Activated CD4-positive, CD25-positive, alpha-beta regulatory T cell treated with anti-CD3 and anti-CD28 coated beads, Interleukin-2, amount 50 U/mL, for 24 hours (primary cell): Measurements from ENCODE around the gene VWCE.

ENCODE experiments used
- ATAC-seq, 2 donors: fragments of 150-1000 bp; cut with Tn5 transposase; one replicate each; pipeline ENCODE4 v1.10.0; 2021; ENCODE audit warnings: mild to moderate bottlenecking in 1 of 2, moderate library complexity in 1 of 2

The VWCE gene

DNA sequence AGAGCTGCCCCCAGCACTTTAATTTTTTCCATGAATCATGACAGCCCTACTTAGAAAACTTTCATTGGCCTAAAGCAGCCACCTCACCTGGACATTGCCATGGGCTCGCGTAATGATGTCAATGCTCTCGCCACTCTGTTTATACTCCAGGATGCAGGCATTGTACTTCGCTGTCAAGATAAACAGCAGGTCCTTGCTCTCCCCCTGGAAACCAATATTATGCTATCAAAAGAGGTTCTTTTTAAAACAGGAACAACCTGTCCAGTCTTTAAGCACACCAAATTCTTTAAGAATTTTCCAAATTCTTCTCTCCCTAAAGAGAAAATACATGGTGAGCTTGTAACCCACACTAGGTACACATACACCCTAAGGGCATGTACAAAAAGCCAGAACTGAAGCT is 34.8 kb upstream of the VWCE start:
- no peak for ATAC-seq

DNA sequence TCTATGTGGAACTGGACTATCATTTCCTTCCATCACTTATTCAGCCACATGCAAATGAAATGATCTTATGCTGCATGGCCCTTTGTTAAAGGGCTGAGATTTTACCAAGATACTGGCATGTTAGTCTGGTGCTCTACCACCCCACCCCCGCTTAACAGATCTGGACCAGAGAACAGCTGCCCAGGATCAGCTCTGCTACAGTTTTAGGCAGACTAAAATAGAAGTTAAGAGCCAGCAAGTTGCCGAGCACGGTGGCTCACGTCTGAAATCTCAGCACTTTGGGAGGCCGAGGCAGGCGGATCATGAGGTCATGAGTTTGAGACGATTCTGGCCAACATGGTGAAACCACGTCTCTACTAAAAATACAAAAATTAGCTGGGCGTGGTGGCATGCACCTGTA is 33.2 kb upstream of the VWCE start:
- ATAC-seq: no peak

DNA sequence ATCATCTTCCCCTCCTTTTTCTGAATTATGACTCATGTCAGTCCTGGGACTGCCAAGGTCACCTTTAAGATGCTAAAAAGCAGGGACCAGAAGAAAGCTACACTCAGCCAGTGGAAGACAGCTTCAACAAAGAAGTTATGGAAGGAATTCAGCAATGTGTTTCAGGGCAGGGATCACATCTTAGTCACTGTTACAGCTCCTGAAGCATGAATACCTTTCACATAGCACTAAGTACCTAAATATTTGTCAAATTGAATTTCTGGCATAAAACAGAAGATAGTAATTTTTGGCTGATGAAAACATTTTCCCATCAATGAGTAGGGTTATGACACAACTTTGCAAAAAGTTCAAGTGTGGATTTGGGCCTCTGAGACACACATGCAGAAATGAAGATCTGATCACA is 32.6 kb upstream of the VWCE start:
- no peak for ATAC-seq

DNA sequence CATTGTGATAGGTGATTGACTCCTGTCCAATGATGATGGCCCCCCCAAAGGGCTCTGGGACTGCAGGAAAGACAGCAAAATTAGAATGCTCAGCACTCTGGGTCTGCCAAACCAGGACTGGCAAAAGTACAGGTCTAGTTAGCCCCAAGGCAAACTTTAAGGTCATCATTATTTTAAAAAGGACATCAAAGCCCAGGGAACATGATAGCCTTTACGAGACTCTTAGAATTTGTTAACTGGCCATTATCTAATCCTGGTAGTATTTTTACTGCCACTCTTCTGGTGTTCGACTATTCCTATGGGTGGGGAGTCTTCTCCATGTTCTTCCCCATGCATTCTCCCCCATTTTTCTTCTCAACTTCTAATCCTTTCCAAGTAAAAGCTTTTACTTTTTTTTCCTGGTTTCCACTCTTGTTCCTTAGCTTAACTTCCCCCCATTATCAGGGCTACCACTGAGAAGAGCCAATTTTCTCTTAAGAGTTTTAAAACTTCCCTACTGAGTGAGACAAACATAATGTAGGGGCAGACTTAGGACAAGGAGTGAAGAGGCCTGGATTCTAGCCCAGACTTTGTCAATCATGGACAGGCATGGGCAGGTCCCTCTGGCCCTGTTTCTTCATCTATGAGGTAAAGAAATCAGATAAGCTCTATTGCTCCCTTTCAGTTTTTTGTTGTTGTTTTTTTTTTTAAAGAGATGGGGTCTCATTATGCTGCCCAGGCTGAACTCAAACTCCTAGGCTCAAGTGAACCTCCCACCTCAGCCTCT is 30.7 kb upstream of the VWCE start:
- no peak for ATAC-seq

DNA sequence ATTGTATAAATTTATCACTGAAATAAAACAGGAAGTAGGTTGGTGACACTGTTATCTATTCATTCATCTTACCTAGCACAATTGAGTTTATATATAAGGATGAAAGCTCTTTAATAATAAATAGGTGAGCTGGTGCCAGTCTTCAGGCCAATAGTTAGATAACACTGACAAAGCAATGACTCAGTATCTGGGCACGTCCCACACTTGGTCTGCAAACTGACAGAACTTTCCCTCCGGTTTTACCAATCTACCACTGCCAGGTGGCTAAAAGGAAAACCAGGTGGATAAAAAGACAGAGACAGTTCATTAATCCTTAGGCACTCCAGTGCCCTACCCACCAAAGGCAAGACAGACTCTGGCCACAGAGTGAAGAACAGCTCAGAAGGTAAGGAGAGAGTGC is 20.1 kb upstream of the VWCE start:
- no peak for ATAC-seq

DNA sequence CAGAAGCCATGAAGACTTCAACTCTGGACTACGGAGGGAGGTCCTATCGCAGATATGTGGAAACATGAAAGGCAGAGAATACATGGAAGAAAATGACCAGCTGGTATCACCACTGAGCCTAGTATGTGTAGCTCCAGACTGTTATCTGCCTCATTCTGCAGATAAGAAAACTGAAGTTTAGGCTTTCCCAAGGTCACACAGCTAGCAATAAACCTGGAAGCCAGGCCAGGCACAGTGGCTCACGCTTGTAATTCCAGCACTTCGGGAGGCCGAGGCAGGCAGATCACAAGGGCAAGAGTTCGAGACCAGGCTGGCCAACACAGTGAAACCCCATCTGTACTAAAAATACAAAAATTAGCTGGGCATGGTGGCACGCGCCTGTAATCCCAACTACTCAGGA is 15.6 kb upstream of the VWCE start:
- ATAC-seq: no peak

DNA sequence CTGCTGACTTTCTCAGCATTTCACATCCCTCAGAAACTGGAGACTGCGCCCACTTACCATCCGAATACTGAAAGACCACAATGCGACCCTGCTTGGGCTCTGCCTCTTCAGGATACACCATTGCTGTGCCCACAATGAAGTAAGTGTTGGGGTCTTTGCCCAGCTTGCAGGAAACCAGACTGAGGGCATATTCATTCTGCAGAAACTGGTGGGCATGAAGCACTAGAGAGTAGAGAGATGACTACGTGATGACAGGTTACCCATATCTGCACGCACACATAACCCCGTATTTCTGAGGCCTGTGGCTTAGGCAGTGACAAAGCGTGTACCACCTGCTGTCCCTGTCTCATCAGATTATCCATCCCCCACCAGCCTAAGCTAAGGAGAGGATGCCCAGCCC is 14.6 kb upstream of the VWCE start:
- no peak for ATAC-seq

DNA sequence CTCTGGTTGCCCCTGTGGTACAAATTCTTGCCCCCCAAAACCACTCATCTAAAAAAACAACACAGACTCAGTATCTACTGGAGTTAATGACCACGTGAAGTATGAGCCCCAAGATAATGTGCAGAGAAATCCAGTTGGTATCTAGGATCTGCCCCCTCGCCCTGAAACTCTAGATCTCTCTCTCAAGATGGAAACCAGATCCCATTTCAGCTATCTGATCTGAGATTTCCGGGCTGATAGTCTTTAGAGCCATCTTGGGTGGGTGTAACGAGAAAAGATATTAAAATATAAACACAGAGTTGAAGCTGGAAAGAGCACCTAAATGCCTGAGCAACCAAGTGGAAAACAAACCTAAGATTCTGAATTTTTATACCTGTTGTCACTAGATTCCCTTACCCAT is 14.0 kb upstream of the VWCE start:
- ATAC-seq: no peak

DNA sequence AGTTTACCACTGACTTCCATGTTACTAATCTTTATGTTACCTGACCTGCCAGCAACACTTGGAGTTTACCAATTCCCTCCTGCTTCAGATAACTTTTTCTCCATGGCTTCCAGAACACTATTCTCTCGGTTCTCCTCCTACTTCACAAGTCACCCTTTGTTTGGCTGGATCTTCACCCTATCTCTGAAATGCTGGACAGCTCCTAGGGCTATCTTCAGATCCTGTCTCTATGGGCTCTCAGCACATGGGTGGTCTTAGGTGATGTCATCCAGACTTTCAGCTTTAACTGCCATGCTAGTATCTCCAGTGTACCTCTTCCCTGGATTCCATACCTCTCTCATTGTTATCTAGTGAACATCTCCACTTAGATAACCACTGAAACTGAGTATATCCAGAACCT is 12.2 kb upstream of the VWCE start:
- ATAC-seq: no peak

DNA sequence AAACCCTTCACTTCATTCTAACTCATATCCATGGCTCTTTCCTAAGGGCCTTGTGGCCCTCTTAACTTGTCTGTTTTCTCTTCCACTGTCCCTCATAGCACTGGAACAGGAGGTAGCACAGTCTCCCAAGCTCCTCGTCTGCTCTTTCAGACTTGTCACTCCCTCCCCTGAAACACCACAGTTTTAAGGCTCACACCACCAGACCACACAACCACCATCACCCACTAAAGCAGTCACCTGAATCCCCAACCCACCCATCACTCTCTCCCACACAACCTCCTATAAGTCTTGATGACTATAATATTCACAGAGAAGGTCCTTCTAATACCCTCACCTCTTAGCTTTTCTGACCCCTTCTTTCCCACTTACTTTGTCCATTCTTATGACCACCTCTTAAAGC is 11.1 kb upstream of the VWCE start:
- ATAC-seq: no peak

DNA sequence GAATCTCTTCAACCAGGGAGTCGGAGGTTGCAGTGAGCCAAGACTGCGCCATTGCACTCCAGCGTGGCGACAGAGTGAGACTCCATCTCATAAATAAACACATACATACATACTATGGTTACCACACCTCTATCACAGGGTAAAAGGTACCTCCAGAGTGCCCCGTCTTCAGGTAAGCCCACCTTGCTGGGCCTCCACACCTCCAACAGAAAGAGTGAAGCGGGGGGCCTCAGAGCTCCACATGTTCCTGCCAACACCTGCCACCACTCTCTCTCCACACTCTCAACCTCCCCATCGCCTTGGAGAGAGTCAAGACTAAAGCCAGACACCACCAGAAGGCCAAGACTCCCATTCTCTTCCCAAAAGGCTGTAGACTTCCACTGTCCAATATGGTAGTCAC is 10.3 kb upstream of the VWCE start:
- no peak for ATAC-seq

DNA sequence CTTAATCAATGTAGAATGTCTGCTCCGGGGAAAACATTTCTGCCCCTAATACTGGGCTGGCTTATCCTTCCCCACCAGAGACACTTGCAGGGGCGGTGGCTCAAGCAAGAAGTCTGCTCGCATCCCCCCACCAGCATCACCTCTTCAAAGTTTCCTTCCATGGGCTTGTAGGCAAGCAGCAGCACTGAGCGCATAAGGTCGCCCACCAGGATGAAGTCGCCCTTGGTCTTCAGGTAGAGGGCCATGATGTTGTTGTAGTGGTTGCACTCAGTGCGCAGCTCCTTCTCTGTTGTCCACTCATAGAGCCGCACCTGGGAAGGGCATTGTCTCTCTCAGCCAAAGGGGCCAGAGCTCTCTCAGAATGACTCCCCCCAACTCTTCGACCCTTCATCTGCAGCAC is 8.6 kb upstream of the VWCE start:
- no peak for ATAC-seq

DNA sequence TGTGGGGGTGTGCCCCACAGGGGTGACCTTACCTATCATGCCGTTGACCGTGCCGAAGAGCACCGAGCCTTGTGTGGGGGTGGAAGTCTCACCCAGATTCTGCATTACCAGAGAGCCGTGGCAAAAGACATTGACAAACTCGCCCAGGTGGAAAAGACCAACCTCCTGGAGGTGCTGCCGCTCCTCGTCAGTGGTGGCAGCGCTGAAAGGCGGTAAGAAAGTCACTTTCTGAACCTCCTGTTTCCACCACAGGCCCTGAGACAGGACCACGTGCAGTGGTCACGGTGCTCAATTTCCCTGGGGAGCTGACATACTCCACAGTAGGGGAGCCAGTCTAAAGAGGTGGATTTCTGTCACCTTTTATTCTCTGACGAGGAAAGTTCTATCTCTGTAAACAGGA is 7.4 kb upstream of the VWCE start:
- no peak for ATAC-seq

DNA sequence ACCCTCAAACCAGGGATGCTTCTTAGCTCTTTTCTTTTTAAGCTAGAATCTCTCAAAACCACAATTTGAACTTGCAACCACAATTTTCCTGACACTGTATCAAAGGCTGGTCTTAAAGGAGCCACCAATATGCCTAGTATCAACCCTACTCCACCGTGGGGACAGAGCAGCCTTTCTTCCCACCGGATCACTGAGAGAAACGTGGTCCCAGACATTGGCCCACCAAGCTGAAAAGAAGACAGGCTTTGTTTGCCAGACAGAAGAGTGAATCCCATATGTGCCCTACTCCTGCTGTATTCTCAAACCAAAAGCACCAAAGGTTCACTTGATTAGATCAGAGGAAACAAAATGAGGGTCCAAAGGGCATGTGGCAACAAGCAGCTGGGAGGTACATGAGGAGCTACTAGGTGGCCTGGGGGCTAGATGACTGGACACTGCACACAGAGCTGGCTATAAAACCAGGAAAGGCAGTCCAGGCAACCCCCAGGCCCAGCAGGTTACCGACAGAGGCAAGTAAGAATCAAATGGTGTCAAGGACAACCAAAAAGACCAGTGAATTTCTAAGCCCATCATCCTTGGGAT is 3.6 kb upstream of the VWCE start:
- ATAC-seq: no peak

DNA sequence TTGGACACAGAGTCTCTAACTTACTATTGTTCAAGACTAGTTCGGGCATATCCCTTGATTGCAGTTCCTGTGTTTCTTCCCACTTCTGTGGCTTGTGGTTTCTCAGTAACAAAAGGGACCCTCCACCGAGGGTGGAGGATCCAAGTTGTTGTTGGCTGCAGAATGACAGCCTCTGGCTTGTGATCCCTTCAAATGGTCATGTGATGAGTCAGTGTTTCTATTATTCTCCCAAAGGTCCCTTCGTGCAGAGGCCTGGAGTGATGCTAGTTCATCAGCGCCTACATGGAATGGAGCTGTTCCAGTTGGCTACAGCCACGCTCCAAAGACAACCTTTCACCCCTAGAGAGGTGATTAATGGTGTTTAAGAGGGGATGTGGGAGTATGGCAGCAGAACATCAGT is 2.6 kb upstream of the VWCE start:
- no peak for ATAC-seq

DNA sequence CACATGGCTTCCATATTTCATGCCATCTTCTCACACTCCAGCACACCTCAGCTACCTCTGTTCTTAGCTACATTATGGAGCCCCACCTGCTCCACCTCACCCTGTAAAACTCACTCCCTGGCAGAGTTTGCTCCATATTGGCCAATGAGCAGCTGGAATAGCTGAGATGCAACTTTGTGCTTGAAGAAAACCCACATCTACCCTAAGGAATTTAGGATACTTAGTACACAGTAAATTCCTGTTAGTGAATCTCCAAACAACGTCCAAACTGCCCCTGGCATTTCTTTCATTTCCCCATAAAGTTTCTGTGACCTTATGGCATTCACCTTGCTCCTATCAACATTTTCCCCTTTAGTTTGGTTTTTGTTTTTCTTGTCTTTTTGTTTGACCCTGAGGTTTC is 2.2 kb upstream of the VWCE start:
- no peak for ATAC-seq

DNA sequence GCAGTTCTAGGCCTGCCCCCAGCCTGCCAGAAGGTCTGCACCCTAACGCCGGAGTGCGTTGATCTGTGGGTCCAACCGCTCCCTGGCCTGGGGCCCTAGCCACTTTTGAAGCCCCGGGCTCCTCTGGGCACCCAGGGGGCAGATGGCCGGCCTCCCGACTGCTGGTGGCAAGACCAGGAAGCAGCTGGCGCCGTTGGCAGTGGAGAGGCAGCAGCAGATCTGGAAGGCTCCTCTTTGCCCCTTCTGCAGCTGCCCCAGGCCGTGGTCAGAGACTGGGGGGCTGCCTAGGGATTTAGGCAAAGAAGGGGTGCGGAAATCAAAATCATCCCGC is 445 bp upstream of the VWCE start:
- ATAC-seq: no peak

DNA sequence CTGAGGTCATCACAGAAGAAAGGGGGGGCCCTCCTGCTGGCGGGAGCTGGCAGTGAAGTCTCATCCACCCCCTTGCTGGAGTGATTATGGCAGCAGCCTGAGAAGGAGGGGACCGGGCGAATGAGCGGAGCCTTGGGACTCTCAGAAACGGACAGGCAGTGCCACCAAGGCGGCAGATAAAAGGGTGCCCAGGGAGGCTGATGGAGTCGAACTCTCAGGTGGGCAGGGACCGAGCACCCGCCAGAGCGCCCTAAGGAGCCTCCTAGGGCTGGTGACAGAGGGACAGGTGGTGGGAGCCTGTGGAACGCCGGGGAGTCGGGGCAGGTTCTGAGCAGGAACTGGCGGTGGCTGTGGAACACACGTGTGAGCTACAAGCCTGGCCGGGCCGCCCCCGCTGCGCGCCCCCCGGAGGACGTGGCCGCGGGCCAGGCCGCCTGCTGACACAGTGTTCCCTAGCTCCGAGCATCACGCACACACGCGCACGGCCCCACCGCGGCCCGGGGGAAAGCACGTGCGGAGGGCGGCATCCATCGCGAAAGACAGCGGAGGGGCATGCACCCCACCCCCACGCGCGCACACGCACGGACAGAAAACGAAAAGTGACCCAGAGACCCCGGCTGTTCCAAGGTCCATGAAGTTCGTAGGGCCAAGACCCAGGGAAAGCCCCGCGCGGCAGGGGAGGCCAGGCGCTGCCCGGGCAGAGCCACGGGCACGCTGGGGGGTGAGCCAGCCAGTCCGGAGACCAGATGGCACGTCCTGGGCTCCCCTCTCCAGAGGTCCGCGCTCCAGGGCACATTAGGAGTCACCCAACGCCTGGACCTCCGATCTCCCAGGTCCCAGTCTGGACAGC is 1.0 kb downstream of the VWCE start:
- peak; percentile 52 to 63 for ATAC-seq

DNA sequence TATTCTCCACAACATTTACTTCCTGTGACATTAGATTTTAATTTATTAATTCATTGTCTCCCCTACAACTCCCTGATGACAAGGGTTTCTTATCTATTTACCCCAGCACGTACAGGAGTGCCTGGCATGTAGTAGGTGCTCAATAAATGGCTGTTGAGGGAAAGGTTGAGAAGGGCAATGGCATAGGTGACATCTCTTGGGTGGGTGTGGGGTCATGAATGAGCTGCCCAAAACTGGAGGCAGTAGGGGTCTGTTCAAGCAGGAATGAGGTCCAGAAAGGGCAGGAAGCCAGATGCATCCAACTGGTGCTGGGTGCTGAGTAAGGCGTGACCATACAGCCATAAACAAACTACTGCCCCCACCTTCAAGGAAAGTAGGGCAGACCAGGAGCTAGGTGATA is 2.8 kb downstream of the VWCE start:
- ATAC-seq: no peak

DNA sequence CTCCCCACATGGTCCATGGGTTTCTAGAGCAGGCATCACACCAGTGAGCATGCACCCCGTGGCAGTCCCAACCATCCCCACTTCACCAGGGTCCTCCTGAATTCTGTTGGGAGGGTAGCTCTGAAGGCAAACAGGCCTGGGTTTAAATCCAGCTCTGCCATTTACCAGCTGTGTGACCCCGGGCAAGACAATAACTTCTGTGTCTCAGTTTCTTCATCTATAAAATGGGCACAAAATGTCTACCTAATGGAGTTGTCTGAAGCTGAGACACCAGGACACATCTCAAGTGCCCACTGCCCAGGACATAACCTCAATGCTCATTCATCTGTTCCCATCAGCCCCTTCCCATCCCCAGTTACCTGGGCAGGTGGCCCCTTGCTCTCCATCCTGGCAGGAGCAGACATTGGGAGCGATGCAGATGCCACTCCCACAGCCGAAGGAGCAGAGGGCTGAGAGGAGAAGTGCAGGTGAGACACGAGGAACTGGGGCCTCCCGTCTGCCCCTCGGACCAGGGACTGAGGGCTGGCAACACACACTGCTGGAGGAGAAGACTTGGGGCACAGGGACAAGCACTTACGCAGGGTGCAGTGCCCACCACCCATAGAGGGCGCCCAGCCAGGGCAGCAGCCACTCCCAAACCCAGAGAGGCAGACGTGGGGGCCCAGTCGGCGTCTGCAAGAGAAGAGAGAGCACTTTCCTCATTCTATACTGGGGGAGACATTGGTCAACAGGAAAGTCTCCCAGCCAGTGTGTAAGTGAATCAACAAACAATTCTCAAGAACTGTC is 4.0 kb downstream of the VWCE start:
- ATAC-seq: no peak

DNA sequence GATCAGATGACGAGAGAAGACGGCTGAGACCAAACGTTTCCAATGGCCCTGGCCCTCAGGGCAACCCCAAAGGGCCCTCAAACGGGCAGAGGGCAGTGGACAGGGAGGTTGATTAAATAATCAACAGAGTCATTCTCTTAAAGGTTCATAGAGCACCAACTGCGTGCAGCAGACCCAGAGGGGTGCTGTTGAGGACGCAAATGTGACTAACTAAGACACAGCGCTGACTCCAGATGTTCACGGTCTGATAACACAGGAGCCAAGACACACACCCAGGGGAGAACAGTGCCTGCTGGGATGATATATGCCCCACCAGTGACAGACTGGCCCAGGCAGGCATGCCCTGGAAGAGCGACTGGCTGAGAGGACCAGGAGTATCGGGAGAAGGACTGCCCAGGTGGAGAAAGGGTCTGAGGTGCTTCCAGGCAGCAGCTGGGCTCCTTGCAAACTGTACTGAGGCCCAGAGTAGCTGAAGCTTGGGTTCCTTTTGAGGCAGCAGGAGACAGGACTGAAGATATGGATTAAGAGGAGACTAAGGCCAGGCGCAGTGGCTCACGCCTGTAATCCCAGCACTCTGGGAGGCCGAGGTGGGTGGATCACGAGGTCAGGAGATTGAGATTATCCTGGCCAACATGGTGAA is 7.7 kb downstream of the VWCE start:
- no peak for ATAC-seq

DNA sequence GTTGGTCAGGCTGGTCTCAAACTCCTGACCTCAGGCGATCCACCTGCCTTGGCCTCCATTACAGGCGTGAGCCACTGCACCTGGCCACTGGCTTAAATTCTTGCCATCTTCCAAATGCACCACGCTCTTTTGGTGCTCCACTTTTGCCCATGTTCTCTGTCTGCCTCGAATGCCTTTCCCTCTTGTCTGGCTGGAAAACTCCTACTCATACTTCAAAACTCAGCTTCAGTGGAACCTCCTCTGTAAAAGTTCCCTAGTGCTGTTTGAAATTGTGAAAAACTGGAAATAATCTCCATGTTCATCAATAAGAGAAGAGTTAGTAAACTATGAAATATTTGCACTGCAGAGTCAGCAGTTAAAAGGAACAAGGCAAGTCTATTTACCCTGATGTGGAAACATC is 11.5 kb downstream of the VWCE start:
- ATAC-seq: no peak
